HCT116 (cell line): ENCODE data around the gene ZDHHC19. TPM values are rescaled to one million over a fixed set of nuclear protein-coding genes. Genes with fewer than 3 reads are reported as not detected.

Experiments
- ATAC-seq: fragments of 200-7000 bp; cut with Tn5 transposase; 2 replicates; pipeline ENCODE4 v1.9.1; 2020; ENCODE audit warnings: mild to moderate bottlenecking, moderate library complexity
- BruUV-seq: library from RNA; stranded (reverse); fragments of 400-500 nt; replicated peaks from 2 replicates; lab custom pipeline; 2021; lab: Mats Ljungman, UMichigan
- CTCF ChIA-PET: fragments of 300-600 bp; sonication (Branson Sonifier 250); formaldehyde crosslinking; loops from one replicate; lab custom pipeline; 2021; ENCODE audit warnings: antibody characterized with exemption; lab: Charles Lee
- POLR2A ChIA-PET: fragments of 300-600, 350-600 bp; sonication (Branson Sonifier 250); formaldehyde crosslinking; loops from one replicate; lab custom pipeline; 2021; ENCODE audit warnings: antibody characterized with exemption; lab: Charles Lee
- RAD21 ChIA-PET, 2 experiments: fragments of 300-600 bp; sonication (Branson Sonifier 250); formaldehyde crosslinking; loops; one replicate each; lab custom pipeline; 2023; ENCODE audit warnings: low total read pairs in 2 of 2; ENCODE audit not compliant: uncharacterized antibody in 2 of 2, unreplicated experiment in 2 of 2, low non-redundant PET in 1 of 2; lab: Charles Lee
- DNase-seq: peaks from one replicate; pipeline ENCODE4 v3.0.0-alpha.2; 2010; ENCODE audit warnings: low read depth, low spot score
- H2AFZ ChIP-seq: fragments of 200-600 bp; shearing (Covaris generic), sonication (generic); 2 replicates; pipeline ENCODE4 v1.6.1; 2017; ENCODE audit warnings: low read depth, mixed run types, mixed read lengths, antibody characterized with exemption, low read length; ENCODE audit not compliant: poor library complexity, severe bottlenecking
- H3K27ac ChIP-seq: 2 replicates; pipeline ENCODE4 v1.5.1; 2012; ENCODE audit warnings: low read depth, low read length
- H3K27me3 ChIP-seq: fragments of 200-600 bp; sonication (generic); 2 replicates; pipeline ENCODE4 v1.6.1; 2016; ENCODE audit warnings: mixed run types, low read length, mixed read lengths; ENCODE audit not compliant: insufficient read depth
- H3K36me3 ChIP-seq, 2 experiments: fragments of 200-500 bp in 1 of 2; fragments of 200-600 bp in 1 of 2; sonication (Bioruptor generic) in 1 of 2; sonication (generic) in 1 of 2; 2 replicates each; pipeline versions ENCODE4 v1.5.1 to v1.6.1; 2014 to 2016; ENCODE audit warnings: low read length in 2 of 2, inconsistent platforms in 1 of 2, mixed read lengths in 1 of 2, mixed run types in 1 of 2; ENCODE audit not compliant: insufficient read depth in 2 of 2, control insufficient read depth in 1 of 2
- H3K4me1 ChIP-seq, 2 experiments: fragments of 200-600 bp in 1 of 2; sonication (generic) in 1 of 2; 2 replicates each; pipeline versions ENCODE4 v1.5.1 to v1.6.1; 2012 to 2017; ENCODE audit warnings: low read length in 2 of 2, inconsistent platforms in 1 of 2, mild to moderate bottlenecking in 1 of 2, mixed read lengths in 1 of 2, mixed run types in 1 of 2, moderate library complexity in 1 of 2; ENCODE audit not compliant: insufficient read depth in 2 of 2, control insufficient read depth in 1 of 2
- H3K4me2 ChIP-seq: fragments of 200-600 bp; sonication (generic); 2 replicates; pipeline ENCODE4 v1.6.1; 2017; ENCODE audit warnings: mixed run types, low read length, mixed read lengths
- H3K4me3 ChIP-seq, 2 experiments: fragments of 200-600 bp in 1 of 2; sonication (generic) in 1 of 2; replicated peaks in 1 of 2; 2 replicates each; pipeline ENCODE4 v1.5.1; 2011 to 2016; ENCODE audit warnings: low read length in 2 of 2, control low read depth in 1 of 2, low read depth in 1 of 2, mild to moderate bottlenecking in 1 of 2, mixed read lengths in 1 of 2, mixed run types in 1 of 2
- H3K79me2 ChIP-seq: fragments of 200-600 bp; sonication (generic); 2 replicates; pipeline ENCODE4 v1.6.1; 2017; ENCODE audit warnings: mild to moderate bottlenecking, mixed run types, low read length, moderate library complexity, mixed read lengths; ENCODE audit not compliant: insufficient read depth
- H3K9ac ChIP-seq: fragments of 200-600 bp; sonication (generic); 2 replicates; pipeline ENCODE4 v1.6.1; 2016; ENCODE audit warnings: low read length, mixed read lengths
- H3K9me2 ChIP-seq: fragments of 200-600 bp; sonication (generic), shearing (Covaris generic); 2 replicates; pipeline ENCODE4 v1.6.1; 2017; ENCODE audit warnings: mixed run types, mild to moderate bottlenecking, moderate library complexity; ENCODE audit not compliant: insufficient read depth
- H3K9me3 ChIP-seq, 2 experiments: fragments of 200-500 bp in 1 of 2; fragments of 200-600 bp in 1 of 2; sonication (Bioruptor generic) in 1 of 2; sonication (generic) in 1 of 2; 2 replicates each; pipeline ENCODE4 v1.6.1; 2014 to 2017; ENCODE audit warnings: low read length in 2 of 2, mixed read lengths in 2 of 2, inconsistent platforms in 1 of 2, low read depth in 1 of 2, mild to moderate bottlenecking in 1 of 2, mixed run types in 1 of 2, moderate library complexity in 1 of 2; ENCODE audit not compliant: control insufficient read depth in 1 of 2, insufficient read depth in 1 of 2
- H4K20me1 ChIP-seq: fragments of 200-600 bp; sonication (generic), shearing (Covaris generic); 2 replicates; pipeline ENCODE4 v1.6.1; 2017; ENCODE audit warnings: mixed run types, mild to moderate bottlenecking, moderate library complexity; ENCODE audit not compliant: insufficient read depth
- CBX3 ChIP-seq: IDR thresholded peaks from 2 replicates; pipeline ENCODE4 v1.6.1; 2012; ENCODE audit warnings: low read depth
- CEBPB ChIP-seq: IDR thresholded peaks from 2 replicates; pipeline ENCODE4 v1.6.1; 2012; ENCODE audit warnings: low read depth
- EZH2 ChIP-seq: fragments of 200-600 bp; sonication (generic); IDR thresholded peaks from 2 replicates; pipeline ENCODE4 v1.6.1; 2017; ENCODE audit warnings: antibody characterized with exemption, mixed run types
- JUND ChIP-seq: IDR thresholded peaks from 2 replicates; pipeline ENCODE4 v1.6.1; 2012
- POLR2A ChIP-seq: IDR thresholded peaks from 2 replicates; pipeline ENCODE4 v1.7.0; 2011; ENCODE audit warnings: borderline replicate concordance; ENCODE audit not compliant: insufficient read depth, insufficient read length; ENCODE audit errors: extremely low read depth
- SIN3A ChIP-seq: IDR thresholded peaks from 2 replicates; pipeline ENCODE4 v1.6.1; 2012; ENCODE audit warnings: low read depth
- TCF7L2 ChIP-seq: IDR thresholded peaks from 2 replicates; pipeline ENCODE4 v1.7.0; 2011; ENCODE audit warnings: borderline replicate concordance, inconsistent platforms; ENCODE audit not compliant: insufficient read depth, insufficient read length; ENCODE audit errors: extremely low read depth
- YY1 ChIP-seq: IDR thresholded peaks from 2 replicates; pipeline ENCODE4 v1.6.1; 2011; ENCODE audit warnings: low read length, low read depth, moderate library complexity, mild to moderate bottlenecking; ENCODE audit not compliant: insufficient replicate concordance; ENCODE audit errors: extremely low read depth
- ZFX ChIP-seq: fragments of 450-650 bp; IDR thresholded peaks from 2 replicates; pipeline ENCODE4 v1.6.1; 2017
- intact Hi-C: fragments of 100-400 bp; cut with micrococcal nuclease; formaldehyde crosslinking; loops from 2 replicates; pipeline ENCODE4 v1.10.0; 2022
- total RNA-seq: library from RNA; stranded (reverse); gene quantifications from one replicate; pipeline ENCODE4 v1.2.1, GENCODE V29; 2021; ENCODE audit not compliant: unreplicated experiment
- TF ChIP-seq, protein P1 (sequence below), 3 experiments: fragments of 200-600 bp in 1 of 3; sonication (generic) in 1 of 3; IDR thresholded peaks in 2 of 3; conservative IDR thresholded peaks in 1 of 3; 2 replicates each; pipeline ENCODE4 v1.5.1; 2012 to 2017; ENCODE audit warnings: low read depth in 2 of 3, low read length in 2 of 3, antibody characterized with exemption in 1 of 3, borderline replicate concordance in 1 of 3, control low read depth in 1 of 3, mild to moderate bottlenecking in 1 of 3, mixed read lengths in 1 of 3, mixed run types in 1 of 3, moderate library complexity in 1 of 3; ENCODE audit not compliant: insufficient read depth in 1 of 3
- TF ChIP-seq, protein P2 (sequence below): IDR thresholded peaks from 2 replicates; pipeline ENCODE4 v1.6.1; 2012
- TF ChIP-seq, protein P3 (sequence below): IDR thresholded peaks from 2 replicates; pipeline ENCODE4 v1.6.1; 2012
- TF ChIP-seq, protein P4 (sequence below): IDR thresholded peaks from 2 replicates; pipeline ENCODE4 v1.6.1; 2012; ENCODE audit warnings: low read depth

Gene ZDHHC19
- total RNA-seq, 1 experiment from 2014 or later = not detected

DNA sequence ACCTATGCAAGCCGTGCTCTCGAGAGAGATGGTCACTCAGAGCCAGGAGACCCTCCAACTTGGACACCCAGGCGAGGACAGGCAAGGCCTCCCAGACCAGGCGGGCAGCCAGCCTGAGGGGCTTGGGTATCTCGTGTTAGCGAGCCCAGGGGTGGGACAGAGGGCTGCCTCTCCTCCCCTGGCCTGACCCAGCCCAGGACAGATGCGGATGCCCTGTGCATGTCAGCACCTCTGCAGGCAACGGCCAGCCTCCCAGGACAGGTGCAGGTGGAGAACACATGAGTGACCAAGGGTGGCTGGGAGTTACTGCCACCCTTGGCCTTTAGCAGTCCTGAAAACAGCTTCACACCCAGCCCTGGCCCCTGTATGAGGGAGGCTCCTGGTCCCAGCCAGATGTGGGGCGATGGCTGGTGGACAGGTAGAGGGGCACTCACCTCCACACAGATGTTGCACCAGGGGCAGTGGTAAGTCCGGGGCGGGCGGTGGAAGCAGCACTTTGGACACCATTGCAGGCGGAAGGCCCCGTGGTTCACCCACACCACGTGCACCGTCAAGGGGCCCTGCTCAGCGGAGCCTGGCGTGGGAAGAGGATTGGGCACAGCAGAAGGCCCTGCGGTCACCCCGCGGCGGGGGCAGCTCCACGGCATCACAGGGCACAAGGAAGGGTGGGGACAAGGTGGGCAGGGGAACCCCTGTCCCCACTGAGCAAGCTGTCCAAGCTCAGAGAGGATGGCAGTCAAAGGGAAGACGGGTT lies 2.1 kb downstream of the ZDHHC19 start:
- no peak for DNase-seq
- no peaks in the 10 kb centered on the region for H3K9me3 ChIP-seq
- intact Hi-C loops = no loop called here
- H4K20me1 ChIP-seq = no peaks in the 10 kb centered on the region
- no TSS peak for BruUV-seq
- ATAC-seq = no peak
- POLR2A ChIA-PET = no interaction called here
- CTCF ChIA-PET = no interaction called here
- H2AFZ ChIP-seq = no peak overlapping the region
- H3K27ac ChIP-seq = no peak overlapping the region
- H3K9me2 ChIP-seq = no peaks in the 10 kb centered on the region
- RAD21 ChIA-PET = no interaction called here
- no peaks in the 10 kb centered on the region for H3K36me3 ChIP-seq
- H3K79me2 ChIP-seq = no peaks in the 10 kb centered on the region
- H3K4me1 ChIP-seq = peaks cover 0 to 6% of the 10 kb centered on the region in 2 experiments; a peak in 1 of 4 replicates
- no peak overlapping the region for H3K9ac ChIP-seq
- no peak overlapping the region for H3K4me2 ChIP-seq
- no peaks in the 10 kb centered on the region for H3K27me3 ChIP-seq
- H3K4me3 ChIP-seq = no peak overlapping the region
- TF ChIP-seq, protein P1, sequence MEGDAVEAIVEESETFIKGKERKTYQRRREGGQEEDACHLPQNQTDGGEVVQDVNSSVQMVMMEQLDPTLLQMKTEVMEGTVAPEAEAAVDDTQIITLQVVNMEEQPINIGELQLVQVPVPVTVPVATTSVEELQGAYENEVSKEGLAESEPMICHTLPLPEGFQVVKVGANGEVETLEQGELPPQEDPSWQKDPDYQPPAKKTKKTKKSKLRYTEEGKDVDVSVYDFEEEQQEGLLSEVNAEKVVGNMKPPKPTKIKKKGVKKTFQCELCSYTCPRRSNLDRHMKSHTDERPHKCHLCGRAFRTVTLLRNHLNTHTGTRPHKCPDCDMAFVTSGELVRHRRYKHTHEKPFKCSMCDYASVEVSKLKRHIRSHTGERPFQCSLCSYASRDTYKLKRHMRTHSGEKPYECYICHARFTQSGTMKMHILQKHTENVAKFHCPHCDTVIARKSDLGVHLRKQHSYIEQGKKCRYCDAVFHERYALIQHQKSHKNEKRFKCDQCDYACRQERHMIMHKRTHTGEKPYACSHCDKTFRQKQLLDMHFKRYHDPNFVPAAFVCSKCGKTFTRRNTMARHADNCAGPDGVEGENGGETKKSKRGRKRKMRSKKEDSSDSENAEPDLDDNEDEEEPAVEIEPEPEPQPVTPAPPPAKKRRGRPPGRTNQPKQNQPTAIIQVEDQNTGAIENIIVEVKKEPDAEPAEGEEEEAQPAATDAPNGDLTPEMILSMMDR (IDR thresholded peaks at IDR 0.05 in 2 of 3, conservative IDR thresholded peaks at IDR 0.05 in 1 of 3; ENCODE audit: borderline replicate concordance in 1 of 3, insufficient read depth in 1 of 3, low read depth in 2 of 3, low read length in 2 of 3) = no peak
- TF ChIP-seq, protein P2, sequence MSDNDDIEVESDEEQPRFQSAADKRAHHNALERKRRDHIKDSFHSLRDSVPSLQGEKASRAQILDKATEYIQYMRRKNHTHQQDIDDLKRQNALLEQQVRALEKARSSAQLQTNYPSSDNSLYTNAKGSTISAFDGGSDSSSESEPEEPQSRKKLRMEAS = no peak
- TF ChIP-seq CEBPB (no peak), JUND (no peak), SIN3A (no peak), EZH2 (no peak), CBX3 (no peak), TCF7L2 (no peak), ZFX (no peak), YY1 (no peak), POLR2A (no peak)
- TF ChIP-seq, protein P3, sequence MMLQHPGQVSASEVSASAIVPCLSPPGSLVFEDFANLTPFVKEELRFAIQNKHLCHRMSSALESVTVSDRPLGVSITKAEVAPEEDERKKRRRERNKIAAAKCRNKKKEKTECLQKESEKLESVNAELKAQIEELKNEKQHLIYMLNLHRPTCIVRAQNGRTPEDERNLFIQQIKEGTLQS = no peak
- TF ChIP-seq, protein P4, sequence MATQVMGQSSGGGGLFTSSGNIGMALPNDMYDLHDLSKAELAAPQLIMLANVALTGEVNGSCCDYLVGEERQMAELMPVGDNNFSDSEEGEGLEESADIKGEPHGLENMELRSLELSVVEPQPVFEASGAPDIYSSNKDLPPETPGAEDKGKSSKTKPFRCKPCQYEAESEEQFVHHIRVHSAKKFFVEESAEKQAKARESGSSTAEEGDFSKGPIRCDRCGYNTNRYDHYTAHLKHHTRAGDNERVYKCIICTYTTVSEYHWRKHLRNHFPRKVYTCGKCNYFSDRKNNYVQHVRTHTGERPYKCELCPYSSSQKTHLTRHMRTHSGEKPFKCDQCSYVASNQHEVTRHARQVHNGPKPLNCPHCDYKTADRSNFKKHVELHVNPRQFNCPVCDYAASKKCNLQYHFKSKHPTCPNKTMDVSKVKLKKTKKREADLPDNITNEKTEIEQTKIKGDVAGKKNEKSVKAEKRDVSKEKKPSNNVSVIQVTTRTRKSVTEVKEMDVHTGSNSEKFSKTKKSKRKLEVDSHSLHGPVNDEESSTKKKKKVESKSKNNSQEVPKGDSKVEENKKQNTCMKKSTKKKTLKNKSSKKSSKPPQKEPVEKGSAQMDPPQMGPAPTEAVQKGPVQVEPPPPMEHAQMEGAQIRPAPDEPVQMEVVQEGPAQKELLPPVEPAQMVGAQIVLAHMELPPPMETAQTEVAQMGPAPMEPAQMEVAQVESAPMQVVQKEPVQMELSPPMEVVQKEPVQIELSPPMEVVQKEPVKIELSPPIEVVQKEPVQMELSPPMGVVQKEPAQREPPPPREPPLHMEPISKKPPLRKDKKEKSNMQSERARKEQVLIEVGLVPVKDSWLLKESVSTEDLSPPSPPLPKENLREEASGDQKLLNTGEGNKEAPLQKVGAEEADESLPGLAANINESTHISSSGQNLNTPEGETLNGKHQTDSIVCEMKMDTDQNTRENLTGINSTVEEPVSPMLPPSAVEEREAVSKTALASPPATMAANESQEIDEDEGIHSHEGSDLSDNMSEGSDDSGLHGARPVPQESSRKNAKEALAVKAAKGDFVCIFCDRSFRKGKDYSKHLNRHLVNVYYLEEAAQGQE = no peak
